ENCODE measurements around the gene CMTM4.
A peak's percentile ranks its signal among the peaks of the same experiment; 100 is the strongest.

Gene CMTM4

GRCh38 chr16:66661210-66661560 is 35.4 kb downstream of the CMTM4 start:
- Histone ChIP-seq H3K9ac (ENCODE audit: low read length) (no peak overlapping the region), H3K4me1 (ENCODE audit: control insufficient read depth, insufficient read depth, low read length) (peaks cover 18% of the 10 kb centered on the region), H3K36me3 (ENCODE audit: control insufficient read depth, insufficient read depth, low read length) (no peaks in the 10 kb centered on the region), H3K4me3 (ENCODE audit: low read length) (no peak overlapping the region), H3K27me3 (ENCODE audit: control insufficient read depth, insufficient read depth, low read length) (no peaks in the 10 kb centered on the region), H3K27ac (ENCODE audit: low read depth, low read length) (peak overlapping the region; percentile 60)

GRCh38 chr16:66660422-66661209 is 35.9 kb downstream of the CMTM4 start:
- Histone ChIP-seq H3K27ac (ENCODE audit: low read depth, low read length) (peak overlapping the region; percentile 60), H3K4me1 (ENCODE audit: control insufficient read depth, insufficient read depth, low read length) (peaks cover 18% of the 10 kb centered on the region), H3K27me3 (ENCODE audit: control insufficient read depth, insufficient read depth, low read length) (no peaks in the 10 kb centered on the region), H3K4me3 (ENCODE audit: low read length) (no peak overlapping the region), H3K9ac (ENCODE audit: low read length) (no peak overlapping the region), H3K36me3 (ENCODE audit: control insufficient read depth, insufficient read depth, low read length) (no peaks in the 10 kb centered on the region)

- Histone ChIP-seq H3K4me3 (ENCODE audit: low read length) (no peak overlapping the region), H3K9ac (ENCODE audit: low read length) (no peak overlapping the region), H3K36me3 (ENCODE audit: control insufficient read depth, insufficient read depth, low read length) (no peaks in the 10 kb centered on the region), H3K4me1 (ENCODE audit: control insufficient read depth, insufficient read depth, low read length) (peaks cover 18% of the 10 kb centered on the region), H3K27ac (ENCODE audit: low read depth, low read length) (no peak overlapping the region), H3K27me3 (ENCODE audit: control insufficient read depth, insufficient read depth, low read length) (no peaks in the 10 kb centered on the region)
Observed at GRCh38 chr16:66658860-66659190, 37.7 kb downstream of the CMTM4 start.

- H3K9ac ChIP-seq (ENCODE audit: low read length): no peak overlapping the region
- H3K27ac ChIP-seq (ENCODE audit: low read depth, low read length): no peak overlapping the region
- H3K27me3 ChIP-seq (ENCODE audit: control insufficient read depth, insufficient read depth, low read length): no peaks in the 10 kb centered on the region
- peaks cover 18% of the 10 kb centered on the region for H3K4me1 ChIP-seq (ENCODE audit: control insufficient read depth, insufficient read depth, low read length)
- no peak overlapping the region for H3K4me3 ChIP-seq (ENCODE audit: low read length)
- no peaks in the 10 kb centered on the region for H3K36me3 ChIP-seq (ENCODE audit: control insufficient read depth, insufficient read depth, low read length)
Observed at GRCh38 chr16:66658143-66658859, 38.2 kb downstream of the CMTM4 start.

GRCh38 chr16:66656547-66656946 is 40.0 kb downstream of the CMTM4 start:
- Histone ChIP-seq H3K4me3 (ENCODE audit: low read length) (no peak overlapping the region), H3K9ac (ENCODE audit: low read length) (no peak overlapping the region), H3K36me3 (ENCODE audit: control insufficient read depth, insufficient read depth, low read length) (no peaks in the 10 kb centered on the region), H3K4me1 (ENCODE audit: control insufficient read depth, insufficient read depth, low read length) (peaks cover 11% of the 10 kb centered on the region), H3K27ac (ENCODE audit: low read depth, low read length) (no peak overlapping the region), H3K27me3 (ENCODE audit: control insufficient read depth, insufficient read depth, low read length) (no peaks in the 10 kb centered on the region)

- Histone ChIP-seq H3K27ac (ENCODE audit: low read depth, low read length) (no peak overlapping the region), H3K9ac (ENCODE audit: low read length) (no peak overlapping the region), H3K4me1 (ENCODE audit: control insufficient read depth, insufficient read depth, low read length) (no peaks in the 10 kb centered on the region), H3K36me3 (ENCODE audit: control insufficient read depth, insufficient read depth, low read length) (no peaks in the 10 kb centered on the region), H3K27me3 (ENCODE audit: control insufficient read depth, insufficient read depth, low read length) (no peaks in the 10 kb centered on the region), H3K4me3 (ENCODE audit: low read length) (no peak overlapping the region)
Observed at GRCh38 chr16:66653581-66654350, 42.8 kb downstream of the CMTM4 start.

- H3K4me3 ChIP-seq (ENCODE audit: low read length): no peak overlapping the region
- H3K27me3 ChIP-seq (ENCODE audit: control insufficient read depth, insufficient read depth, low read length): no peaks in the 10 kb centered on the region
- no peak overlapping the region for H3K27ac ChIP-seq (ENCODE audit: low read depth, low read length)
- no peak overlapping the region for H3K9ac ChIP-seq (ENCODE audit: low read length)
- no peaks in the 10 kb centered on the region for H3K36me3 ChIP-seq (ENCODE audit: control insufficient read depth, insufficient read depth, low read length)
- H3K4me1 ChIP-seq (ENCODE audit: control insufficient read depth, insufficient read depth, low read length): no peaks in the 10 kb centered on the region
Observed at GRCh38 chr16:66652661-66653360, 43.7 kb downstream of the CMTM4 start.

- no peak overlapping the region for H3K4me3 ChIP-seq (ENCODE audit: low read length)
- H3K27ac ChIP-seq (ENCODE audit: low read depth, low read length): no peak overlapping the region
- no peak overlapping the region for H3K9ac ChIP-seq (ENCODE audit: low read length)
- no peaks in the 10 kb centered on the region for H3K36me3 ChIP-seq (ENCODE audit: control insufficient read depth, insufficient read depth, low read length)
- no peaks in the 10 kb centered on the region for H3K27me3 ChIP-seq (ENCODE audit: control insufficient read depth, insufficient read depth, low read length)
- no peaks in the 10 kb centered on the region for H3K4me1 ChIP-seq (ENCODE audit: control insufficient read depth, insufficient read depth, low read length)
Observed at GRCh38 chr16:66651965-66652364, 44.6 kb downstream of the CMTM4 start.

GRCh38 chr16:66651474-66651765 is 45.1 kb downstream of the CMTM4 start:
- no peak overlapping the region for H3K9ac ChIP-seq (ENCODE audit: low read length)
- H3K4me1 ChIP-seq (ENCODE audit: control insufficient read depth, insufficient read depth, low read length): no peaks in the 10 kb centered on the region
- no peak overlapping the region for H3K4me3 ChIP-seq (ENCODE audit: low read length)
- H3K27me3 ChIP-seq (ENCODE audit: control insufficient read depth, insufficient read depth, low read length): no peaks in the 10 kb centered on the region
- H3K27ac ChIP-seq (ENCODE audit: low read depth, low read length): no peak overlapping the region
- no peaks in the 10 kb centered on the region for H3K36me3 ChIP-seq (ENCODE audit: control insufficient read depth, insufficient read depth, low read length)

GRCh38 chr16:66650707-66651473 is 45.7 kb downstream of the CMTM4 start:
- Histone ChIP-seq H3K9ac (ENCODE audit: low read length) (no peak overlapping the region), H3K27me3 (ENCODE audit: control insufficient read depth, insufficient read depth, low read length) (no peaks in the 10 kb centered on the region), H3K4me3 (ENCODE audit: low read length) (peak overlapping the region; percentile 23), H3K36me3 (ENCODE audit: control insufficient read depth, insufficient read depth, low read length) (no peaks in the 10 kb centered on the region), H3K27ac (ENCODE audit: low read depth, low read length) (no peak overlapping the region), H3K4me1 (ENCODE audit: control insufficient read depth, insufficient read depth, low read length) (no peaks in the 10 kb centered on the region)

- Histone ChIP-seq H3K27me3 (ENCODE audit: control insufficient read depth, insufficient read depth, low read length) (no peaks in the 10 kb centered on the region), H3K4me3 (ENCODE audit: low read length) (no peak overlapping the region), H3K9ac (ENCODE audit: low read length) (no peak overlapping the region), H3K4me1 (ENCODE audit: control insufficient read depth, insufficient read depth, low read length) (no peaks in the 10 kb centered on the region), H3K27ac (ENCODE audit: low read depth, low read length) (no peak overlapping the region), H3K36me3 (ENCODE audit: control insufficient read depth, insufficient read depth, low read length) (no peaks in the 10 kb centered on the region)
Observed at GRCh38 chr16:66649636-66650205, 46.8 kb downstream of the CMTM4 start.
